Ovary (tissue), 3 donors: ENCODE data around the gene ARPP19.

Source experiments
- EP300 ChIP-seq: sonication (generic); formaldehyde crosslinking; IDR thresholded peaks from one replicate; pipeline ENCODE4 v1.6.1; 2017; ENCODE audit warnings: antibody characterized with exemption
- POLR2A ChIP-seq: fragments of 450-650 bp; IDR thresholded peaks from one replicate; pipeline ENCODE4 v1.6.1; 2017; ENCODE audit warnings: antibody characterized with exemption, mild to moderate bottlenecking, moderate library complexity
- TF ChIP-seq, protein P1 (sequence below), 3 donors: fragments of 450-650 bp in 2 of 3; fragments of 200-600 bp in 1 of 3; IDR thresholded peaks; one replicate each; pipeline versions ENCODE4 v1.5.1 to v1.8.0; 2016 to 2022; ENCODE audit warnings: antibody characterized with exemption in 3 of 3, mild to moderate bottlenecking in 1 of 3
- donor health status: DM: no; HTN: no; CAD: no.

DNA sequence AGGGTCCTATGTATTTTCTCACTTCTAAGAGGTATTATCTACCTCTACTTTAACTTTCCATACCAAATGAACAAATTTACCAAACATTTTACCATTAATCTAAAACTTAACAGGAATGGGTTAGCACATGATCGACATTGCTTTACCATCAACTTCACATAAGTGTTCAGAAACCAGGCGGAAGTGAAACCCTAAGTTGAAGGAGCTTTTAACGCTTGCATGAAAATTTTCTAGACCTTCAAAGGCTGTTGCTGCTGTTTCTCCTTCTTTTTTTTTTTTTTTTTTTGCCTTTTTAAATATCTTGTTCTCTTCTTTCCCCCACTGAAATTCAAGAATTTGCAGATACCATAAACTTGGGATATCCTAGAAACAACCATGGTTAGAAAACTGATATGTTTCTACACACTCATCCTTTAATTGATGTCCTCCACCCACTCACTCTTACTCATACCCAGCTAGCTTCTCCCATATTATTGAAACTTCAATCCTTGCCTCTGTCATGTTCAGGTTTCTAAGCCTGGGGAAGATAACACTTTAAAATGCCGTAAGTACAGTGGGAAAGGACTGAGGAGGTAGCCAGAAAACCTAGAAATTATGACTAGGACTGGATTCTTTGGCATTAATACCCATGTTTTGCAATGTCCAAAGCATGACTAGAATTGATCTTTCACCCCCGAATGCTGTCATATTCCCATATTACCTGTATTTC is 64.9 kb downstream of the ARPP19 start:
- TF ChIP-seq EP300 (no peak), POLR2A (no peak)
- TF ChIP-seq, protein P1, sequence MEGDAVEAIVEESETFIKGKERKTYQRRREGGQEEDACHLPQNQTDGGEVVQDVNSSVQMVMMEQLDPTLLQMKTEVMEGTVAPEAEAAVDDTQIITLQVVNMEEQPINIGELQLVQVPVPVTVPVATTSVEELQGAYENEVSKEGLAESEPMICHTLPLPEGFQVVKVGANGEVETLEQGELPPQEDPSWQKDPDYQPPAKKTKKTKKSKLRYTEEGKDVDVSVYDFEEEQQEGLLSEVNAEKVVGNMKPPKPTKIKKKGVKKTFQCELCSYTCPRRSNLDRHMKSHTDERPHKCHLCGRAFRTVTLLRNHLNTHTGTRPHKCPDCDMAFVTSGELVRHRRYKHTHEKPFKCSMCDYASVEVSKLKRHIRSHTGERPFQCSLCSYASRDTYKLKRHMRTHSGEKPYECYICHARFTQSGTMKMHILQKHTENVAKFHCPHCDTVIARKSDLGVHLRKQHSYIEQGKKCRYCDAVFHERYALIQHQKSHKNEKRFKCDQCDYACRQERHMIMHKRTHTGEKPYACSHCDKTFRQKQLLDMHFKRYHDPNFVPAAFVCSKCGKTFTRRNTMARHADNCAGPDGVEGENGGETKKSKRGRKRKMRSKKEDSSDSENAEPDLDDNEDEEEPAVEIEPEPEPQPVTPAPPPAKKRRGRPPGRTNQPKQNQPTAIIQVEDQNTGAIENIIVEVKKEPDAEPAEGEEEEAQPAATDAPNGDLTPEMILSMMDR (IDR thresholded peaks at IDR 0.05) = no peak
